Muscle layer of colon (tissue), 2 donors: Measurements from ENCODE around the gene PDE2A.

Source experiments
- H3K27ac ChIP-seq: one replicate; pipeline ENCODE4 v1.7.0; 2013; ENCODE audit warnings: low read depth, mild to moderate bottlenecking, low read length, moderate library complexity
- H3K27me3 ChIP-seq, 2 donors: one replicate each; pipeline ENCODE4 v1.7.0; 2013; ENCODE audit warnings: low read length in 2 of 2, mild to moderate bottlenecking in 2 of 2; ENCODE audit not compliant: insufficient read depth in 2 of 2, control insufficient read depth in 1 of 2
- H3K36me3 ChIP-seq: one replicate; pipeline ENCODE4 v1.7.0; 2013; ENCODE audit warnings: mild to moderate bottlenecking, low read length; ENCODE audit not compliant: insufficient read depth
- H3K4me1 ChIP-seq: one replicate; pipeline ENCODE4 v1.7.0; 2013; ENCODE audit warnings: mild to moderate bottlenecking, low read length; ENCODE audit not compliant: insufficient read depth
- H3K4me3 ChIP-seq, 2 donors: one replicate each; pipeline ENCODE4 v1.7.0; 2013; ENCODE audit warnings: low read length in 2 of 2, low read depth in 1 of 2, mild to moderate bottlenecking in 1 of 2, moderate library complexity in 1 of 2
- H3K9ac ChIP-seq: one replicate; pipeline ENCODE4 v1.7.0; 2013; ENCODE audit warnings: low read length
- H3K9me3 ChIP-seq: one replicate; pipeline ENCODE4 v1.7.0; 2013; ENCODE audit warnings: mild to moderate bottlenecking, low read length
- donor health status: abdominal sarcoma.
- donor health status: Adenocarcinoma of cecum.

The PDE2A gene

GRCh38 chr11:72604256-72604655 lies 70.0 kb downstream of the PDE2A start:
- no peak overlapping the region for H3K9ac ChIP-seq
- peaks cover 19% of the 10 kb centered on the region for H3K4me1 ChIP-seq
- no peaks in the 10 kb centered on the region for H3K27me3 ChIP-seq
- no peak overlapping the region for H3K4me3 ChIP-seq
- H3K9me3 ChIP-seq, result no peaks in the 10 kb centered on the region
- H3K36me3 ChIP-seq, result peaks cover 33% of the 10 kb centered on the region
- H3K27ac ChIP-seq, result no peak overlapping the region

DNA sequence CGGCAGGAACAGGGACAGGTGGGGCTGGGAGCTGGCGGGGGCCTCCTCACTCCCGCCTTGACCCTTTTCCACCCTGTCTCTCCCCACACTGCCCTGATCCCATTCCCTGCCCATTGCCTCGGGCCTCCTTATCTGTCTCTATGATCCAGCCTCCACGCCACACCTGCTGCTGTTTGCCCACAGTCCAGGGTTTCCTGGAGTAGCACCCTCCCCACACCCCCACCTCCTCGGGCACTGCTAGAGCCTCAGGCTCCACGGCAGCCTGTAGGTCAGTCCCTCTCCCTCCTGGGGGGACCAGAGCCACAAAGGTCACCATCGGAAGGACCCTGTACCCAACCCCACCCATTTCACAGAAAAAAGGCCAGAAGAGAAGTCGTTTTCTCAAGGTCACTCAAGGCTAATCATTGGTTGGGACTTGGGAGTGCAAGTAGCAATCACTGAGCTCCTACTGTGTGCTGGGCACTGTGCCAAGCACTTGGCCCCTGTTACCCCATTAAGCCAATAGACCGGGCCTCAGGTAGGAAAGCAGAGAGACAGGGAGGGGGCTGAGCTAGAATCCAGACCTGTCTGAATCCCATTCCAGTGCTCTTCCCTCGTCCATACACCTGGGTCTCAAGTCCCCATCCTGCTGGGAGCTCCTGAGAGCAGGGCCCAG lies 71.8 kb downstream of the PDE2A start:
- Histone ChIP-seq H3K27me3 (no peaks in the 10 kb centered on the region), H3K9me3 (no peaks in the 10 kb centered on the region), H3K4me3 (no peak overlapping the region), H3K4me1 (peaks cover 16% of the 10 kb centered on the region), H3K27ac (no peak overlapping the region), H3K36me3 (peaks cover 24% of the 10 kb centered on the region), H3K9ac (no peak overlapping the region)

DNA sequence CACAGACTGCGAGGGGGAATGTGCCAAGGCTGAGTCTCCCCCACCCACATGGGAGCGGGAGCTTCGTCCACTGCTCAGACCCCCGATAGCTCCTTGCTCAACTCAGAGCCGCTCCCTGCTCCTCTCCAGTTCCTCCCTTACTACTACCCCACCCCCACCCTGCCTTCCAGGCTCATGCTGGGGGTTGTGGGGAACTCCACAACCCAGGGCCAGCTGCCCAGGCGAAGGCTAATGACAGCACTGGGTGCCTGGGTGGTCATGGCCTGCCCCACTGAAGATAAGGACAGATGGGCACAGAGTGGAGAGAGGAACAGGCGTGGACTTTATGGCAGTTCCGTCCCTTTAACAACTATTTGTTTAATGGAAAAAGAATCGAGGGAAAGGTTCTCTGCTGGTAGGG lies 73.7 kb downstream of the PDE2A start:
- Histone ChIP-seq H3K9me3 (no peaks in the 10 kb centered on the region), H3K36me3 (peaks cover 22% of the 10 kb centered on the region), H3K4me1 (peaks cover 8% of the 10 kb centered on the region), H3K4me3 (no peak overlapping the region), H3K9ac (no peak overlapping the region), H3K27ac (no peak overlapping the region), H3K27me3 (no peaks in the 10 kb centered on the region)

- Histone ChIP-seq H3K9me3 (no peaks in the 10 kb centered on the region), H3K36me3 (peaks cover 16% of the 10 kb centered on the region), H3K9ac (no peak overlapping the region), H3K4me1 (peaks cover 6% of the 10 kb centered on the region), H3K27ac (no peak overlapping the region), H3K27me3 (no peaks in the 10 kb centered on the region), H3K4me3 (no peak overlapping the region)
Measured at GRCh38 chr11:72599325-72600117, 74.7 kb downstream of the PDE2A start.

DNA sequence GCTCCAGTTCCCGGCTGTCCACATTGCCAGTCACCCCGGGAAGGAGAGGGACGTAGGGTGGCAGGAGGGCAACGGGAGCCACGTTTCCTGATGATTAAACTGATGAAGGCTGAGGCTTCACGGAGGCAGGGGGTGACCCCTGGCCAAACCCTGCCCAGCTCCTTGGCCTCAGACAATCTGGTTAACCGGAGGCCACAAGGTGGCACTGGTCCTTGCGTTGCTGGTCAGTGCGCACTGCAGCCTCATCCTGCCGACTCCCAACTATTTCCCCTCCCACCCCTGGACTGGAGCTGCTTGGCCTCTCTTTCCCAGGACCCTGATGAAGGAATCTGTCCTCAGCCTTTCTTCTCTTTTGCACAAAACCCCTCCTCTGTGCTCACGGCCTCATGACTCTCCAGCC lies 75.3 kb downstream of the PDE2A start:
- Histone ChIP-seq H3K27me3 (no peaks in the 10 kb centered on the region), H3K27ac (no peak overlapping the region), H3K4me3 (no peak overlapping the region), H3K36me3 (peaks cover 10% of the 10 kb centered on the region), H3K4me1 (peaks cover 6% of the 10 kb centered on the region), H3K9ac (no peak overlapping the region), H3K9me3 (no peaks in the 10 kb centered on the region)

DNA sequence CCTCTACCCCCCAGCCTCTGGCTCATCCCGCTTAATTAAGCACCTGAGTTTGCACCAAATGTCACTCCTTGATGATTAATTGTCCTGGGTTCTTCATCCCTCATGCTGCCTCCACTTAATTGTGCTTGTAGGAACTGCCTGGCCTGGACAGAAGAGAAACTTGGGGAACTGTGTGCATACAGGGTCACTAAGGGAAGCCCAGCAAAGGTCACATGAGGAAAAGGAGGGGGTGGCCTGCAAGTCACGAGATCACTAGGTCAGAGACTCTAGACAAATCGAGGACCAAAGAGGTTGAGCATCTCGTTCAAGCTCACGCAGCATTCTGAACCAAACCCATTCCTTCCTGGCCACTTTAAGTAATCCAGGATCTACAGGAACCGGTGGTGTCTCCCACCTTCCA lies 75.8 kb downstream of the PDE2A start:
- no peaks in the 10 kb centered on the region for H3K27me3 ChIP-seq
- no peak overlapping the region for H3K27ac ChIP-seq
- H3K4me3 ChIP-seq, result no peak overlapping the region
- no peak overlapping the region for H3K9ac ChIP-seq
- H3K36me3 ChIP-seq, result peaks cover 6% of the 10 kb centered on the region
- peaks cover 6% of the 10 kb centered on the region for H3K4me1 ChIP-seq
- H3K9me3 ChIP-seq, result no peaks in the 10 kb centered on the region

DNA sequence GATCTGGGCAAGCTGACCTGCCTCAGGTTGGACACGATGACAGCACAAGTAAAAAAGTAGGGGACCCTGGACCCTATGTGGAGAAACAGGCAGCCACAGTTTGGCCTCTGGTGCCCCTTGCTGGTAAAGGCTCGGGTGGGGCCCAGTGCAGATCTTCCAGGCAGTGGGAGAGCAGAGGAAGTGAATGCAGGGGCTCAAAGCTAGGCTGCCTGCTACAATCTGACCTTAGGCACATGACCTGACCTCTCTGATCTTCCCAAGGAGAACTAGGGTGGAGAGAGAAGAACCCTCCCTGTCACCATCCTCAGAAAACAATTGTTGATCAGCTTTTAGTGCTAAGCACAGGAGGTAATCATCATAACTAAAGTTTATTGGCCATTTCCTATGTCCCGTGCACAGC lies 76.5 kb downstream of the PDE2A start:
- no peaks in the 10 kb centered on the region for H3K9me3 ChIP-seq
- H3K27me3 ChIP-seq, result no peaks in the 10 kb centered on the region
- H3K27ac ChIP-seq, result no peak overlapping the region
- H3K36me3 ChIP-seq, result no peaks in the 10 kb centered on the region
- H3K4me1 ChIP-seq, result peaks cover 6% of the 10 kb centered on the region
- no peak overlapping the region for H3K9ac ChIP-seq
- no peak overlapping the region for H3K4me3 ChIP-seq

DNA sequence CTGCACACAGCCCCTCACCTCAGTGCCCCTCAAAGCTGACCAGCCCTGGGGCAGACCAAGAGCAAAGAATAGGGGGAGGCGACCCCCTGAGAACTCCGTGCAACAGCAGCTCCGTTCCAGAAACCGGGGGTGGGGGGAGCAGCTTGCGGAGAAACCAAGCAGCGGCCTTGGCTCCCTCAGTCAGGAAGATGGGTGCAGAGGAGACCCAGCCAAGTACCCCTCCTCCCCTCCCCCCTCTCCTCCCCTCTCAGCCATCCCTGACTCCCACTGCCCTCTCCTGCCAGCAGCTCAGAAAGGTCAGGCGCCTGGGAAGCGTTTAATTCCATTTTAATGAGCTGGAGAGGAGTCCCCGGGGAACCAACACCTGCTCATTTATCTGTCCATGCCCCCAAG lies 78.9 kb downstream of the PDE2A start:
- Histone ChIP-seq H3K4me3 (no peak overlapping the region), H3K36me3 (no peaks in the 10 kb centered on the region), H3K4me1 (peaks cover 6% of the 10 kb centered on the region), H3K27me3 (peaks cover 0 to 8% of the 10 kb centered on the region in 2 donors), H3K9me3 (no peaks in the 10 kb centered on the region), H3K27ac (no peak overlapping the region), H3K9ac (no peak overlapping the region)

DNA sequence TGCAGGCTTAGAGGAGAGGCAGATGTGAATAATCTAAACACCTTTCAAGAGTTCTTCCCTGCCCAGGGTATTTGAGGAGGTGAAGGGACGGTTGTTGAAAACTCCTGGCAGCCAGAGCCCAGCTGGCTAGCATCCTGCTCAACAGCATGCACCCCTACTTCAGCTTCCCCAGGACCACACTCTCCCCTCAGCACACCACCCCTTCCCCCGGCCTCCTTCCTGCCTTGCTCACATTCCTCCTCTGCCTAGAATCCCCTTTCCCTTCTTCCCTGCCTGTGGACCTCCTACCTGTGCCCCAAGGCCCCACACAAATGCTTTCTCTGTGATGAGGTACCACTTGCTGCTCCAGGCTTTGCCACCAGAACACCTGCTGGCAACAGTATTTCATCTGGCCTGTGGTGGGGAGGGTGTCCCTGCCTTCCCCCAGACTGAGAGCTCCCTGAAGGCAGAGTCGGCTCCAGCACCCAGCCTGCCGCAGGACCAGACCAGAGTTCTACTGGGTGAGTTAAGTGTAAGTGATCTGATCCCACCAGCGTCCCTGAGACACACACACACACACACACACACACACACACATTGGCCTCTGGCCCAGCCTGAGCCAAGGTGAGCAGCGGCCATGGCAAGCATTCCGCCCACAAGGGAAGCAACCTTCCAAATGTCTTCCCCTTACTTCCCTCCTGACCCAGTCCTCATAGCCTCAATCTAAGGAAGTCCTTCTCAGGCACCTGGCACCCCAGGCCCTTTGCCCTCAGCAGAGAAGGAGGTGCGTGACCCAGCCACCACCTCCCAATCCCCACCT lies 79.5 kb downstream of the PDE2A start:
- no peak overlapping the region for H3K27ac ChIP-seq
- H3K36me3 ChIP-seq, result no peaks in the 10 kb centered on the region
- H3K4me1 ChIP-seq, result peaks cover 6% of the 10 kb centered on the region
- H3K9ac ChIP-seq, result no peak overlapping the region
- H3K9me3 ChIP-seq, result no peaks in the 10 kb centered on the region
- H3K4me3 ChIP-seq, result no peak overlapping the region
- H3K27me3 ChIP-seq, result peaks cover 0 to 12% of the 10 kb centered on the region in 2 donors

GRCh38 chr11:72592698-72593495 lies 81.3 kb downstream of the PDE2A start:
- no peak overlapping the region for H3K9ac ChIP-seq
- H3K27ac ChIP-seq, result no peak overlapping the region
- peaks cover 4% of the 10 kb centered on the region for H3K36me3 ChIP-seq
- H3K4me1 ChIP-seq, result no peaks in the 10 kb centered on the region
- no peaks in the 10 kb centered on the region for H3K9me3 ChIP-seq
- H3K27me3 ChIP-seq, result peaks cover 0 to 12% of the 10 kb centered on the region in 2 donors
- H3K4me3 ChIP-seq, result no peak overlapping the region
